Right lobe of liver (tissue), 4 donors: ENCODE data around the gene GRIA1.

Experiments used
- POLR2A ChIP-seq: fragments of 450-650 bp; IDR thresholded peaks from one replicate; pipeline ENCODE4 v1.6.1; 2017; ENCODE audit warnings: antibody characterized with exemption, mild to moderate bottlenecking
- TF ChIP-seq, protein P1 (sequence below), 4 donors: fragments of 200-600 bp in 3 of 4; fragments of 450-650 bp in 1 of 4; IDR thresholded peaks; one replicate each; pipeline versions ENCODE4 v1.5.1 to v1.8.0; 2016 to 2022; ENCODE audit warnings: antibody characterized with exemption in 4 of 4, mild to moderate bottlenecking in 2 of 4
- donor health status: DM: no; HTN: no; CAD: no.
- donor health status: DM: no; HTN: no; CAD: no.
- donor health status: DM: no; HTN: yes; CAD: no.

GRCh38 chr5:153516504-153517240 lies 26.2 kb downstream of the GRIA1 start:
- TF ChIP-seq, protein P1, sequence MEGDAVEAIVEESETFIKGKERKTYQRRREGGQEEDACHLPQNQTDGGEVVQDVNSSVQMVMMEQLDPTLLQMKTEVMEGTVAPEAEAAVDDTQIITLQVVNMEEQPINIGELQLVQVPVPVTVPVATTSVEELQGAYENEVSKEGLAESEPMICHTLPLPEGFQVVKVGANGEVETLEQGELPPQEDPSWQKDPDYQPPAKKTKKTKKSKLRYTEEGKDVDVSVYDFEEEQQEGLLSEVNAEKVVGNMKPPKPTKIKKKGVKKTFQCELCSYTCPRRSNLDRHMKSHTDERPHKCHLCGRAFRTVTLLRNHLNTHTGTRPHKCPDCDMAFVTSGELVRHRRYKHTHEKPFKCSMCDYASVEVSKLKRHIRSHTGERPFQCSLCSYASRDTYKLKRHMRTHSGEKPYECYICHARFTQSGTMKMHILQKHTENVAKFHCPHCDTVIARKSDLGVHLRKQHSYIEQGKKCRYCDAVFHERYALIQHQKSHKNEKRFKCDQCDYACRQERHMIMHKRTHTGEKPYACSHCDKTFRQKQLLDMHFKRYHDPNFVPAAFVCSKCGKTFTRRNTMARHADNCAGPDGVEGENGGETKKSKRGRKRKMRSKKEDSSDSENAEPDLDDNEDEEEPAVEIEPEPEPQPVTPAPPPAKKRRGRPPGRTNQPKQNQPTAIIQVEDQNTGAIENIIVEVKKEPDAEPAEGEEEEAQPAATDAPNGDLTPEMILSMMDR (IDR thresholded peaks at IDR 0.05), result no peak
- no peak for TF ChIP-seq POLR2A
